ENCODE results near the gene SEMA3A.

Gene SEMA3A

GRCh38 chr7:84134169-84134568 is 60.4 kb downstream of the SEMA3A start:
- TF ChIP-seq, protein P1, sequence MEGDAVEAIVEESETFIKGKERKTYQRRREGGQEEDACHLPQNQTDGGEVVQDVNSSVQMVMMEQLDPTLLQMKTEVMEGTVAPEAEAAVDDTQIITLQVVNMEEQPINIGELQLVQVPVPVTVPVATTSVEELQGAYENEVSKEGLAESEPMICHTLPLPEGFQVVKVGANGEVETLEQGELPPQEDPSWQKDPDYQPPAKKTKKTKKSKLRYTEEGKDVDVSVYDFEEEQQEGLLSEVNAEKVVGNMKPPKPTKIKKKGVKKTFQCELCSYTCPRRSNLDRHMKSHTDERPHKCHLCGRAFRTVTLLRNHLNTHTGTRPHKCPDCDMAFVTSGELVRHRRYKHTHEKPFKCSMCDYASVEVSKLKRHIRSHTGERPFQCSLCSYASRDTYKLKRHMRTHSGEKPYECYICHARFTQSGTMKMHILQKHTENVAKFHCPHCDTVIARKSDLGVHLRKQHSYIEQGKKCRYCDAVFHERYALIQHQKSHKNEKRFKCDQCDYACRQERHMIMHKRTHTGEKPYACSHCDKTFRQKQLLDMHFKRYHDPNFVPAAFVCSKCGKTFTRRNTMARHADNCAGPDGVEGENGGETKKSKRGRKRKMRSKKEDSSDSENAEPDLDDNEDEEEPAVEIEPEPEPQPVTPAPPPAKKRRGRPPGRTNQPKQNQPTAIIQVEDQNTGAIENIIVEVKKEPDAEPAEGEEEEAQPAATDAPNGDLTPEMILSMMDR (IDR thresholded peaks at IDR 0.05; ENCODE audit: low read depth, low read length) = no peak
- H3K4me3 ChIP-seq (ENCODE audit: low read depth, low read length) = no peak overlapping the region

GRCh38 chr7:84125654-84126053 is 68.9 kb downstream of the SEMA3A start:
- H3K4me3 ChIP-seq (ENCODE audit: low read depth, low read length) = no peak overlapping the region
- TF ChIP-seq, protein P1 (IDR thresholded peaks at IDR 0.05; ENCODE audit: low read depth, low read length) = no peak

- peak overlapping the region; percentile 43 for H3K4me3 ChIP-seq (ENCODE audit: low read depth, low read length)
- TF ChIP-seq, protein P1 (IDR thresholded peaks at IDR 0.05; ENCODE audit: low read depth, low read length) = no peak
These were observed 70.5 kb downstream of the SEMA3A start for GRCh38 chr7:84123965-84124547.

DNA sequence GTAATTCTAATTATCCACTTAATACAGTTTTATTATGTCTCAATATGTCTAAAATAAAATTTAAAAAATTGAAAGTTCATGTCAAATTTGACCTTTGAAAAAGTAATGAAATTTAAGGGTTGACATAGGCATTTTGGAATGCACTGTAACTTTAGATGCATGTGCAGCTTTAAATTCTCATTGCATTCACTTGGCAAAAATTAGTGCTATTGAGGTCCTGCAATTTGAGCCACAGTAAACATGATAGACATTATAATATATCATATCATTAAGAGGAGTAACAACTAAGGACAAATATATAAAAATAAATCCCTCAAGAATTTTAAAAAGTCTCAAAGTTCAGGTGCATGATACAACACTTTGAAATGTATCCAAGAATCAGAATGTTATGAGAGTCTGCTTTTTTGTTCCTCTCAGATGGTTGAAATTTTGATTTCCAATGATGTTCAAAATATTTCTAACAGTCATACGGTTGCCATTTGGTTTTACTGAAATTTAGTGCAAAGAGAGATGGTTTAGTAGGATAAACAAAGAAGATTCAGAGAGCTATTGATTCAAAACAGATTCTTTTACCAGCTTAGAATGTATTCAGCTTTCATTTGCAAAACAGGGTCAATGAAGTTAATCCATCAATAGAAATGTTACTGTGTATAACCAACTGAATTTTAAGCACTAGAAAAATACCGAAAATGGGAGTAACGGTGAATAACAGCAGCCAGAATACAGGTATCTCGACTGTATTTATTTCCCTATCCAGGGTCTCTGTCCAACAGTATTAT is 71.8 kb downstream of the SEMA3A start:
- TF ChIP-seq, protein P1 (IDR thresholded peaks at IDR 0.05; ENCODE audit: low read depth, low read length) = no peak
- H3K4me3 ChIP-seq (ENCODE audit: low read depth, low read length) = no peak overlapping the region

GRCh38 chr7:84117304-84117703 is 77.3 kb downstream of the SEMA3A start:
- TF ChIP-seq, protein P1 (IDR thresholded peaks at IDR 0.05; ENCODE audit: low read depth, low read length) = no peak
- H3K4me3 ChIP-seq (ENCODE audit: low read depth, low read length) = no peak overlapping the region

DNA sequence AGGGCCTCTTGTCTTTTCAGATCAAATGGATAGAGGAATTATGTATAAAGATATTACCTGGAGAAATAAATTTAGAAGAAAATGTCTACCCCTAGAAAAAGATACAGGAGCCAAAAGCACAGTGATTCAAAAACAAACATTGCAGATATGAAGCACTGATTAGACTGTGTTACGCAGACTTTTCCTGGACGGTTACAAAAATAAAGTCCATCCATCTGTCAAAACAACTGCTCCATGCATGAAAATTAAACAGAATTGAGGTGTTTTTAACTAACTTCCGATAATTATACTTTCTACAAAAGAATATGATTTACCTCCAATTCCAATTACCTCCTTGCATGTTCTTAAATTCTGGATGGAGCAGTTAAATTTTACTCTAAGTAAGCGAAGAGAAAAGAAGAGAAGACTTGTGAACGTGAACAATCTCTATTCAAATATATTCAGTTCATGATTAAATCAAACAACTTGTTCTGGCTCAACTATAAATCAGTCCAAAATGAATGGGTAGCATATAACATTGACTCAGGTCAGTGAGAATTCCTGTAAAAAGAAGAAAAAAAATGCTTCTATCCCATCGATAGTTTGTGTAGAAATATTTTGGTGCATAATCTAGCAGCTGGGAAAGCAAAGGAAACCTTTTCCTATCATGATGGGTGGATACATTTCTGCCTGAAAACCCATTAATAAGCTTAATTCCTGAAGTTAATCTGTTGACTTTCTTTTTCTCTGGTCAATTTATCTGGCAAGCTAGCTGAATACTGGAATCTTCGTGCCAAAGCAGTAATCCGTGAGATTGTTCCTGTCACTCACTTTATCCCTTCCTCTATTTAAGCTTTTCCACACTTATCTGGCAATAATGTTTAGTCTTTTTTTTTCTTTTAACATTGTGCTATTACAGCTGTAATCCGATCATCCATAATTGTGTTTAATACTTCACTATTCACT is 80.4 kb downstream of the SEMA3A start:
- TF ChIP-seq, protein P1 (IDR thresholded peaks at IDR 0.05; ENCODE audit: low read depth, low read length) = no peak
- no peak overlapping the region for H3K4me3 ChIP-seq (ENCODE audit: low read depth, low read length)
